Heart left ventricle (tissue), 16 donors: ENCODE measurements around the gene LYAR. TPM values are rescaled to one million over a fixed set of nuclear protein-coding genes. Genes with fewer than 3 reads are reported as not detected.

Experiments used
- ATAC-seq, 4 donors: fragments of 200-7000 bp; cut with Tn5 transposase; one replicate each; pipeline ENCODE4 v1.9.1; 2020 to 2022; ENCODE audit warnings: moderate library complexity in 4 of 4, mild to moderate bottlenecking in 3 of 4, moderate number of reproducible peaks in 1 of 4
- DNase-seq, 5 donors: peaks; one replicate each; pipeline ENCODE4 v3.0.0-alpha.2; 2020
- H3K27ac ChIP-seq, 12 donors: fragments of 200-600 bp; sonication (generic) in 4 of 12; one replicate each; pipeline versions ENCODE4 v1.5.0 to v1.8.0; 2016 to 2022; ENCODE audit warnings: mild to moderate bottlenecking in 2 of 12
- H3K27me3 ChIP-seq, 9 donors: fragments of 200-600 bp; sonication (generic) in 2 of 9; one replicate each; pipeline versions ENCODE4 v1.5.1 to v1.8.0; 2016 to 2022; ENCODE audit warnings: mild to moderate bottlenecking in 3 of 9
- H3K36me3 ChIP-seq, 9 donors: fragments of 200-600 bp; sonication (generic) in 2 of 9; one replicate each; pipeline versions ENCODE4 v1.5.0 to v1.8.0; 2018 to 2022; ENCODE audit warnings: mild to moderate bottlenecking in 2 of 9
- H3K4me1 ChIP-seq, 12 donors: fragments of 200-600 bp; sonication (generic) in 4 of 12; one replicate each; pipeline versions ENCODE4 v1.5.0 to v1.8.0; 2016 to 2022; ENCODE audit warnings: mild to moderate bottlenecking in 3 of 12
- H3K4me3 ChIP-seq, 12 donors: fragments of 200-600 bp; sonication (generic) in 4 of 12; one replicate each; pipeline versions ENCODE4 v1.5.0 to v1.8.0; 2017 to 2022; ENCODE audit warnings: mild to moderate bottlenecking in 9 of 12, moderate library complexity in 4 of 12
- H3K9me3 ChIP-seq, 12 donors: fragments of 200-600 bp; sonication (generic) in 4 of 12; one replicate each; pipeline versions ENCODE4 v1.5.0 to v1.8.0; 2016 to 2022; ENCODE audit warnings: mild to moderate bottlenecking in 1 of 12
- POLR2A ChIP-seq, 2 donors: fragments of 450-650 bp; IDR thresholded peaks; one replicate each; pipeline ENCODE4 v1.6.1; 2017; ENCODE audit warnings: antibody characterized with exemption in 2 of 2, mild to moderate bottlenecking in 2 of 2, moderate library complexity in 2 of 2
- WGBS, 4 donors: extraction: QIAGEN DNeasy Blood & Tissue Kit in 2 of 4; methylation state at CpG; one replicate each; pipeline versions ENCODE4 v1.1.5 to v1.1.7; 2013 to 2018; 5-methylcytosine and 5-hydroxymethylcytosine counted together
- intact Hi-C, 10 donors: fragments of 100-400 bp; cut with DNase I; formaldehyde crosslinking; loops; one replicate each; pipeline versions ENCODE4 v1.11.1 to v1.14.2; 2022
- polyA plus RNA-seq, 2 donors: library from polyadenylated mRNA; stranded (reverse); fragments of 200-250 nt; gene quantifications; one replicate each; pipeline ENCODE4 v1.2.3, GENCODE V29; 2013
- total RNA-seq, 9 donors: library from RNA; depleted of rRNA in 2 of 9; stranded (reverse); fragments of >200 nt in 2 of 9; fragmentation: NEBNext Ultra II Directional in 3 of 9; extraction: Animal tissue kit (Norgen Biotek cat#: 25700) in 3 of 9; gene quantifications; one replicate each; pipeline versions ENCODE4 v1.1.0 to v1.2.4, GENCODE V29; 2016 to 2023
- TF ChIP-seq, protein P1 (sequence below), 12 donors: fragments of 200-600 bp; sonication (generic) in 4 of 12; IDR thresholded peaks; one replicate each; pipeline versions ENCODE4 v1.5.0 to v1.8.0; 2018 to 2022; ENCODE audit warnings: antibody characterized with exemption in 12 of 12, mild to moderate bottlenecking in 5 of 12
- donor health status: ischemic (EF 13 %, LVEDD 7.1; RV severe dilation, severe dysfunction).
- donor health status: healthy with polysubstance abuse.
- donor health status: DM: no; HTN: yes; CAD: no.
- donor health status: DM: no; HTN: no; CAD: no.
- donor health status: ischemic (EF 25% LVEDD 6.9; RV normal size, moderate dysfunction).
- donor health status: ischemic (EF 25% LVEDD 5.7; RV mildly dilated, moderate dysfunction).
- donor health status: healthy.
- donor health status: DM: yes; HTN: yes; CAD: no.
- donor health status: ischemic (EF 35%, LVEDD 5.7; RV mildly dilated, moderate dysfunction).
- donor health status: nonischemic (EF 11% LVEDD 7.7; RV severe dilation, severe dysfunction).
- donor health status: DM: yes; HTN: yes; CAD: no.
- donor health status: PGD.
- donor health status: ischemic (EF 29% LVEDD 5.4; RV normal size, mild dysfunction).
- donor health status: nonischemic (EF 23%, LVEDD 6.1; RV moderate dilation, normal function).

The LYAR gene
- total and polyA plus RNA-seq, 11 donors = 8.6 to 16.6 (median 12.5) TPM

DNA sequence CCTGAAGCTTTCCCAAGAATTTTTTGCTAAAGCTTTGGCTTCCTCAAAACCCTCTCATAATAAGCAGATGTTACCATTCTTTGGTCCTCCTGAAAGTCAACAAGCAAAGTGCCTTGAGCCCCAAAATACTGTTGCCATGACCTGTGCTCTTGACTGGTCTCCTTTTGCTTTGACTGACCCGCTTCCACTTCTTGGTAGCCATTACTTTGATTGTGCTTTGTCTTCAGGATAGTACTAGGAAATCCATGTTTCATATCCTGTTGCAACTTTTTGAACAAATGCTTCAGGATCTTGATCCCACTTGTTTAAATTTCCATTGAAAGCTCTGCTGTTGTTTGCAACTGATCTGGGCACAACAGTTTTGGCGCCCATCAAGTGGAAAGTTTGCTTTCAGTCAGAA, 56.3 kb downstream of the LYAR start:
- intact Hi-C loops = no loop called here
- H3K27ac ChIP-seq = no peak overlapping the region
- peaks cover 0 to 8% (median under 1%) of the 10 kb centered on the region in 9 donors for H3K27me3 ChIP-seq
- H3K4me3 ChIP-seq = no peak overlapping the region
- no peak for DNase-seq
- ATAC-seq = no peak
- TF ChIP-seq POLR2A (IDR thresholded peaks at IDR 0.05) = no peak
- TF ChIP-seq, protein P1, sequence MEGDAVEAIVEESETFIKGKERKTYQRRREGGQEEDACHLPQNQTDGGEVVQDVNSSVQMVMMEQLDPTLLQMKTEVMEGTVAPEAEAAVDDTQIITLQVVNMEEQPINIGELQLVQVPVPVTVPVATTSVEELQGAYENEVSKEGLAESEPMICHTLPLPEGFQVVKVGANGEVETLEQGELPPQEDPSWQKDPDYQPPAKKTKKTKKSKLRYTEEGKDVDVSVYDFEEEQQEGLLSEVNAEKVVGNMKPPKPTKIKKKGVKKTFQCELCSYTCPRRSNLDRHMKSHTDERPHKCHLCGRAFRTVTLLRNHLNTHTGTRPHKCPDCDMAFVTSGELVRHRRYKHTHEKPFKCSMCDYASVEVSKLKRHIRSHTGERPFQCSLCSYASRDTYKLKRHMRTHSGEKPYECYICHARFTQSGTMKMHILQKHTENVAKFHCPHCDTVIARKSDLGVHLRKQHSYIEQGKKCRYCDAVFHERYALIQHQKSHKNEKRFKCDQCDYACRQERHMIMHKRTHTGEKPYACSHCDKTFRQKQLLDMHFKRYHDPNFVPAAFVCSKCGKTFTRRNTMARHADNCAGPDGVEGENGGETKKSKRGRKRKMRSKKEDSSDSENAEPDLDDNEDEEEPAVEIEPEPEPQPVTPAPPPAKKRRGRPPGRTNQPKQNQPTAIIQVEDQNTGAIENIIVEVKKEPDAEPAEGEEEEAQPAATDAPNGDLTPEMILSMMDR (IDR thresholded peaks at IDR 0.05) = no peak
- 93 to 100% (median 98%) methylated on average over 2 of the region's 2 CpGs for WGBS, 4 donors
- H3K4me1 ChIP-seq = no peaks in the 10 kb centered on the region
- H3K9me3 ChIP-seq = peaks cover 0 to 17% (median 10%) of the 10 kb centered on the region in 12 donors
- H3K36me3 ChIP-seq = peaks cover 0 to 41% (median 30%) of the 10 kb centered on the region in 9 donors

DNA sequence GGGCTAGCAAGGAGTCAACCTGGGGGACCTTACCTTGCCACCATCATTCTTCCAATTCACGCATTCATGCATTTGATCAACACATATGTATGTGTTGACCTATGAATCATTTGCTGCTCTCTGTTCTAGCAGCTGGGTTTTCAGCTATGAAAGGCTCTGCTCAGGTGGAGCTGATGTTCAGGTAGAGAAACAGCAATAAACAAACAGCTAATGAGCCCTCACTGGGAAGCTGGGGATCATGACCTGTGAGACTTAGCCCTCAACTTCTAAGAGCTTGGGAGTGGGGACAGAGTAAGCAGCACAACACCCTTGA, 61.6 kb downstream of the LYAR start:
- Histone ChIP-seq H3K27ac (no peak overlapping the region), H3K9me3 (peaks cover 0 to 7% (median 3%) of the 10 kb centered on the region in 12 donors), H3K27me3 (peaks cover 11 to 57% (median 36%) of the 10 kb centered on the region in 9 donors), H3K36me3 (no peaks in the 10 kb centered on the region), H3K4me3 (no peak overlapping the region), H3K4me1 (peaks cover 0 to 11% (median 0%) of the 10 kb centered on the region in 12 donors)
- intact Hi-C loops = no loop called here
- WGBS, 4 donors = 50 to 75% (median 69%) methylated on average over 1 of the region's 1 CpG
- ATAC-seq (no peak), DNase-seq (no peak)
- TF ChIP-seq, protein P1 (IDR thresholded peaks at IDR 0.05) = no peak
- no peak for TF ChIP-seq POLR2A (IDR thresholded peaks at IDR 0.05)

DNA sequence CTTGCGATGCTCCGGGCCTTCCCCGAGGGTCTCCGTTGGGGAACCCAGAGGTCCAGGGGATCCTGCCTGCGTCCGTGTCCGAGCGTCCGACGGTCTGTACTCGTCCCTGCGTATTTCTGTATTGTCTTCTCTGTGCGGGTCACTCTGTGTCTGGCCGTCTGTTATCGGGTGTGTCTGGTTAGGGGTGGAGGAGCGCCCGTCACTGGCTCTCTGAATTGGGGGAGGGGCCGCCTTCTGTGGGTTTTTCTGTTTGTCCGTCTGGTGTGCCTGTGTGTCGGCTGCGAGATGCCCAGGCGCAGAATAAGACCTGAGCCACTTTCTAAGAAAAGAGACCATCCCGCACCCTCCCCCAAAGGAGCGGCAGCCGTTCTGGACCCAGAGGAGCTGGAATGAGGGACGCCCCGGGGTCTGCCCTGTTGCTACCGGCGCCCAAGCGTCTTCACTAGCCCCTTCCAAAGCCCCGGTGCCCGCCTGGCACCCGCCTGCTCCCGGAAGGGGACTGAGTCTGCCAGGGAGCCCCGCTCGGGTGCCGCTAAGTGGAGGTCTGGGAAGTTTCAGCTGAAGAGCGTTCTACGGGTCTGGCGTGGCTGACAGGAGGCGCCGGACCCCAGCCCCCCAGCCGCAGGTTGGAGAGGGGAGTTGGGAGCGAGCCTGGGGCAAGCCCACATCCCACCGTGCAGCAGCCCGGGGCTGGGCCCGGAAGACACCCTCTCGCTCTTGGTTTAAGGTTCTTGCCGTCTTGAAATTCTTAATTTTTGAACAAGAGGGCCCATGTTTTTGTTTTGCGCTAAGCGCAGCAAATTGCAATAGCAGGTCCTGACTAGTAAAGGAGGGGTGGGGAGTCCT, 62.2 kb downstream of the LYAR start:
- Histone ChIP-seq H3K4me3 (no peak overlapping the region), H3K27me3 (peaks cover 11 to 61% (median 36%) of the 10 kb centered on the region in 9 donors), H3K36me3 (no peaks in the 10 kb centered on the region), H3K9me3 (peaks cover 0 to 3% (median 0%) of the 10 kb centered on the region in 12 donors), H3K27ac (no peak overlapping the region), H3K4me1 (peaks cover 0 to 11% (median 0%) of the 10 kb centered on the region in 12 donors)
- 6 to 12% (median 10%) methylated on average over 28 to 51 of the region's 51 CpGs for whole genome bisulfite sequencing, 4 donors
- ATAC-seq (no peak), DNase-seq (no peak)
- TF ChIP-seq, protein P1 (IDR thresholded peaks at IDR 0.05) = no peak
- TF ChIP-seq POLR2A (IDR thresholded peaks at IDR 0.05) = no peak
- intact Hi-C loops = no loop called here

DNA sequence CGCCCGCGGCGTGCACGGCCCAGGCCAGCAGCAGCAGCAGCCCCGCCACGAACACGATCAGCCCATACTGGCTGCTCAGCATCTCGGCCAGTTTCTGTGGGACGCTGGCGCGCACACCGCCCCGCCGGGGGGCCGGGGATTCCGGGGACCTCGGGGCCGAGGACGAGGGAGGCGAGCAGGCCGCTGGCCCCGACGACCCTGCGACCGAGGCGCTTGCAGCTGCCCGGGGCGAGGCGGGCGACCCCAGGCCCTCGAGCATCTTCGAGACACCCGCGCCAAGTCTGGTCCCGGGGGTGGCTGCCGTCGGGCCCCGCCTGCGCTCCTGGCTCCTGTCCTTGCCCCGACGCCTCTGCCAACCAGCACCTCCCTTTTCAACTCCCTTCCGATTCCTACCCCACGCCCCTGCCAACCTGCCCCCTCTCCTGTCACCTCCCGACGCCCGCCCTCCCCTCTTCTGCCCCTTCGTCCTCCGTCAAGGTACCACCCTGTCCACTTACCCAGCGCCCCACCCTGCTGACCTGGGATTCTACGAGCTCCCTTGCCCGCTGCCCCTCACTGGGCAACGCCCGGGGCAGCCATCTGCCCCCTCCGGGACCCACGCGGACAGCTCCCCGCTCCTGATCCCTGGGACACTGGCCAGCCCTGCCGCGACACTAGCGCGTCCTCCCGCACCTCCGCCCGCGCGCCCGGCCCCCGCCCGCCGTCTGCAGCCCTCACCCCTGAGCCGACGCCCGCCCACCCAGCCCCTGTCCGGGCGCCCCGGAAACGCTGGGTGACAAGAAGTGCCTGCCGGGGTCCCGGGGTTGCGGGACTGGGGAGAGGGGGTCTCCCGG, 63.1 kb downstream of the LYAR start, which contains the start of gene OTOP1:
TSS of gene OTOP1 (minus strand) at position 324 of the 833 bp plus-strand sequence. CDS start at position 259, 65 bp downstream.
- intact Hi-C loops = no loop called here
- H3K4me3 ChIP-seq = no peak within 1 kb of the TSS
- H3K4me1 ChIP-seq = peaks cover 0 to 11% (median 0%) of the 10 kb centered on the region in 12 donors
- WGBS, 4 donors = 10 to 13% (median 12%) methylated on average over 26 to 82 of the region's 82 CpGs
- peaks cover 11 to 70% (median 36%) of the 10 kb centered on the region in 9 donors for H3K27me3 ChIP-seq
- TF ChIP-seq POLR2A (IDR thresholded peaks at IDR 0.05) = no peak
- TF ChIP-seq, protein P1 (IDR thresholded peaks at IDR 0.05) = no peak
- no peak within 1 kb of the TSS for H3K27ac ChIP-seq
- ATAC-seq (no peak), DNase-seq (no peak)
- H3K9me3 ChIP-seq = no peaks in the 10 kb centered on the region
- H3K36me3 ChIP-seq = no peaks in the 10 kb centered on the region
